Stomach (tissue), 9 donors: ENCODE data around the gene PHF19. TPM values are rescaled to one million over a fixed set of nuclear protein-coding genes. Genes with fewer than 3 reads are reported as not detected.

Experiments
- DNase-seq, 2 donors: peaks; one replicate each; pipeline versions ENCODE4 v3.0.0 to v3.0.0-alpha.2; 2013 to 2019
- H3K27ac ChIP-seq, 5 donors: fragments of 200-600 bp in 4 of 5; sonication (generic) in 4 of 5; one replicate each; pipeline ENCODE4 v1.5.1; 2013 to 2019; ENCODE audit warnings: mild to moderate bottlenecking in 1 of 5, moderate library complexity in 1 of 5
- H3K27me3 ChIP-seq, 3 donors: fragments of 200-600 bp; sonication (generic); one replicate each; pipeline ENCODE4 v1.5.1; 2017 to 2019; ENCODE audit warnings: mixed run types in 1 of 3
- H3K36me3 ChIP-seq, 4 donors: fragments of 200-600 bp; sonication (generic); 1 replicate in 3 of 4; 2 replicates in 1 of 4; pipeline ENCODE4 v1.5.1; 2016 to 2019
- H3K4me1 ChIP-seq, 4 donors: fragments of 200-600 bp; sonication (generic); one replicate each; pipeline ENCODE4 v1.5.1; 2016 to 2019
- H3K4me3 ChIP-seq, 4 donors: fragments of 200-600 bp; sonication (generic) in 3 of 4; one replicate each; pipeline ENCODE4 v1.5.1; 2016 to 2019; ENCODE audit warnings: mild to moderate bottlenecking in 1 of 4
- H3K9me3 ChIP-seq, 4 donors: fragments of 200-600 bp; sonication (generic); one replicate each; pipeline ENCODE4 v1.5.1; 2016 to 2019
- EP300 ChIP-seq: sonication (generic); formaldehyde crosslinking; IDR thresholded peaks from one replicate; pipeline ENCODE4 v1.6.1; 2017; ENCODE audit warnings: antibody characterized with exemption
- POLR2A ChIP-seq, 4 donors: fragments of 450-650 bp; IDR thresholded peaks; one replicate each; pipeline ENCODE4 v1.6.1; 2016; ENCODE audit warnings: antibody characterized with exemption in 4 of 4, control low read depth in 2 of 4, mild to moderate bottlenecking in 1 of 4, moderate library complexity in 1 of 4
- POLR2AphosphoS5 ChIP-seq, 3 donors: sonication (generic); formaldehyde crosslinking; IDR thresholded peaks; one replicate each; pipeline ENCODE4 v1.6.1; 2016; ENCODE audit warnings: antibody characterized with exemption in 3 of 3
- WGBS, 5 donors: extraction: QIAGEN DNeasy Blood & Tissue Kit in 3 of 5; methylation state at CpG; one replicate each; pipeline versions ENCODE4 v1.1.5 to v1.1.7; 2013 to 2018; 5-methylcytosine and 5-hydroxymethylcytosine counted together
- intact Hi-C: fragments of 100-400 bp; cut with DNase I; formaldehyde crosslinking; loops from one replicate; pipeline ENCODE4 v1.15.1; 2023; ENCODE audit warnings: low total_unique reads
- polyA plus RNA-seq, 3 donors: library from polyadenylated mRNA; stranded (reverse); fragments of 200-250 nt; gene quantifications; one replicate each; pipeline ENCODE4 v1.2.3, GENCODE V29; 2013
- total RNA-seq, 5 donors: library from RNA; depleted of rRNA; stranded (reverse); fragments of >200 nt; gene quantifications; one replicate each; pipeline versions ENCODE4 v1.1.0 to v1.2.3, GENCODE V29; 2014 to 2016
- TF ChIP-seq, protein P1 (sequence below), 7 experiments: fragments of 450-650 bp in 4 of 7; fragments of 200-600 bp in 3 of 7; sonication (generic) in 3 of 7; IDR thresholded peaks; one replicate each; pipeline ENCODE4 v1.5.1; 2016 to 2019; ENCODE audit warnings: antibody characterized with exemption in 7 of 7, control low read depth in 2 of 7, mild to moderate bottlenecking in 1 of 7
- donor health status: healthy with polysubstance abuse.
- donor health status: Bipolar disorder and iron deficiency.
- donor health status: healthy.

Gene PHF19
- total and polyA plus RNA-seq, 8 donors = 10.7 to 251 (median 27.2) TPM

GRCh38 chr9:120890320-120891244 lies 13.6 kb upstream of the PHF19 start:
- peak in 1 of 2 donors; percentile 54 for DNase-seq
- Histone ChIP-seq H3K9me3 (no peaks in the 10 kb centered on the region), H3K36me3 (no peaks in the 10 kb centered on the region), H3K4me3 (no peak overlapping the region), H3K27me3 (no peaks in the 10 kb centered on the region), H3K27ac (peak overlapping the region; percentile 41 to 83 (median 73)), H3K4me1 (peaks cover 0 to 53% (median 27%) of the 10 kb centered on the region in 4 donors)
- 64 to 74% (median 72%) methylated on average over 14 of the region's 14 CpGs for WGBS, 5 donors
- intact Hi-C loops = no loop called here
- TF ChIP-seq, protein P1, sequence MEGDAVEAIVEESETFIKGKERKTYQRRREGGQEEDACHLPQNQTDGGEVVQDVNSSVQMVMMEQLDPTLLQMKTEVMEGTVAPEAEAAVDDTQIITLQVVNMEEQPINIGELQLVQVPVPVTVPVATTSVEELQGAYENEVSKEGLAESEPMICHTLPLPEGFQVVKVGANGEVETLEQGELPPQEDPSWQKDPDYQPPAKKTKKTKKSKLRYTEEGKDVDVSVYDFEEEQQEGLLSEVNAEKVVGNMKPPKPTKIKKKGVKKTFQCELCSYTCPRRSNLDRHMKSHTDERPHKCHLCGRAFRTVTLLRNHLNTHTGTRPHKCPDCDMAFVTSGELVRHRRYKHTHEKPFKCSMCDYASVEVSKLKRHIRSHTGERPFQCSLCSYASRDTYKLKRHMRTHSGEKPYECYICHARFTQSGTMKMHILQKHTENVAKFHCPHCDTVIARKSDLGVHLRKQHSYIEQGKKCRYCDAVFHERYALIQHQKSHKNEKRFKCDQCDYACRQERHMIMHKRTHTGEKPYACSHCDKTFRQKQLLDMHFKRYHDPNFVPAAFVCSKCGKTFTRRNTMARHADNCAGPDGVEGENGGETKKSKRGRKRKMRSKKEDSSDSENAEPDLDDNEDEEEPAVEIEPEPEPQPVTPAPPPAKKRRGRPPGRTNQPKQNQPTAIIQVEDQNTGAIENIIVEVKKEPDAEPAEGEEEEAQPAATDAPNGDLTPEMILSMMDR (IDR thresholded peaks at IDR 0.05) = no peak

GRCh38 chr9:120889606-120890271 lies 12.8 kb upstream of the PHF19 start:
- H3K4me3 ChIP-seq = no peak overlapping the region
- H3K4me1 ChIP-seq = peaks cover 0 to 48% (median 23%) of the 10 kb centered on the region in 4 donors
- peak overlapping the region in 4 of 5 donors; percentile 65 to 83 (median 74) for H3K27ac ChIP-seq
- 90 to 100% (median 100%) methylated on average over 1 of the region's 1 CpG for WGBS, 5 donors
- intact Hi-C loops = no loop called here
- H3K36me3 ChIP-seq = no peaks in the 10 kb centered on the region
- no peaks in the 10 kb centered on the region for H3K27me3 ChIP-seq
- no peaks in the 10 kb centered on the region for H3K9me3 ChIP-seq
- DNase-seq = no peak
- TF ChIP-seq, protein P1 (IDR thresholded peaks at IDR 0.05) = no peak
- TF ChIP-seq EP300 (no peak), POLR2AphosphoS5 (IDR thresholded peaks at IDR 0.05) (no peak), POLR2A (IDR thresholded peaks at IDR 0.05) (no peak)

DNA sequence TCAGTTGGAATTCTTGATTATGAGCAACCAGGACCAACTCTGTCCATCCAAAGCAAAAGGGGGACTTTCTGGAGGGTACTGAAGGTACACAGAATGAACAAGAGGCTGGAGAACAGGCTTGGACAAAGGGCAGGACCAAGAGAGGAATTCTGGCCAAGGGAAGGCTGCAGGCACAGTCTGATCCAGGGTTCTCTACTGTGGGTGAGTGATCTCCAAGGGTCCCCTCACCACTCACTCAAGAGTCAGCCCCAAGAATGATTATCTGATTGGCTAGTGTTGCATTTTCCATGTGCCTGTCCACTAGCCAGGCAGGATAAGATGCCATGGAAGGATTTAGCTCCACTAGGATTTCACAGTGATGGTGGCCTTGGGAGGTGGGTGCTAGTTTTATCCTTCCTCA lies 11.6 kb upstream of the PHF19 start:
- peaks cover 0 to 36% (median 16%) of the 10 kb centered on the region in 4 donors for H3K4me1 ChIP-seq
- TF ChIP-seq EP300 = no peak
- TF ChIP-seq, protein P1 (IDR thresholded peaks at IDR 0.05) = no peak
- TF ChIP-seq POLR2A (IDR thresholded peaks at IDR 0.05) = no peak
- TF ChIP-seq POLR2AphosphoS5 (IDR thresholded peaks at IDR 0.05) = no peak
- H3K27ac ChIP-seq = no peak overlapping the region
- no peaks in the 10 kb centered on the region for H3K27me3 ChIP-seq
- intact Hi-C loops = no loop called here
- H3K4me3 ChIP-seq = no peak overlapping the region
- no peaks in the 10 kb centered on the region for H3K9me3 ChIP-seq
- H3K36me3 ChIP-seq = no peaks in the 10 kb centered on the region
- no peak for DNase-seq

DNA sequence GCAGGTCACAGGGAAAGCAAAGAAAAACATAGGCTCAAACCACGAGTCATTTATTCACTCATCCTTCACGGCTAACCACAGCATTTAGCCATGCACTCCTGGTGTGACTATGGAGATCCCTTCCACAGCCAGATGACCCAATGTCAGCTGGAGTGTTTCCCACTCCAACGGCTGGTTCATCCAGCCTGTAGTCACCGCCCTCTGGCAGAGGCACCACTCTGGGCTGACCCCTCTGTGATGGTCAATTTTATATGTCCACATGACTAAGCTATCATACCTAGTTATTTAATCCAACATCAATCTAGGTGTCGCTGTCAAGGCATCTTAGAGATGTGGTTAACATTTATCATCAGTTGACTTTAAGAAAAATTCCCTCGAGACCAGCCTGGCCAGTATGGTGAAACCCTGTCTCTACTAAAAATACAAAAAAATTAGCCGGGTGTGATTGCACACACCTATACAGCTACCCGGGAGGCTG lies 9.5 kb upstream of the PHF19 start:
- Histone ChIP-seq H3K4me3 (no peak overlapping the region), H3K4me1 (peaks cover 0 to 17% (median 9%) of the 10 kb centered on the region in 4 donors), H3K27me3 (no peaks in the 10 kb centered on the region), H3K27ac (peak overlapping the region in 2 of 5 donors; percentile 6 to 9), H3K36me3 (no peaks in the 10 kb centered on the region), H3K9me3 (no peaks in the 10 kb centered on the region)
- TF ChIP-seq POLR2A (IDR thresholded peaks at IDR 0.05) (no peak), POLR2AphosphoS5 (IDR thresholded peaks at IDR 0.05) (no peak), EP300 (no peak)
- TF ChIP-seq, protein P1 (IDR thresholded peaks at IDR 0.05) = no peak
- no peak for DNase-seq
- intact Hi-C loops = no loop called here
- WGBS, 5 donors = 70 to 79% (median 75%) methylated on average over 8 of the region's 8 CpGs
